GM03348 (cell line): ENCODE data around the gene RNF207.
"Not testable (repeated sequence)": the region's sequence is repeated elsewhere in the genome, so short reads cannot be mapped to it uniquely, and the experiment has no call there.

ENCODE experiments used
- DNase-seq: peaks from one replicate; pipeline ENCODE4 v3.0.0; 2012; ENCODE audit warnings: low spot score

Gene RNF207

DNA sequence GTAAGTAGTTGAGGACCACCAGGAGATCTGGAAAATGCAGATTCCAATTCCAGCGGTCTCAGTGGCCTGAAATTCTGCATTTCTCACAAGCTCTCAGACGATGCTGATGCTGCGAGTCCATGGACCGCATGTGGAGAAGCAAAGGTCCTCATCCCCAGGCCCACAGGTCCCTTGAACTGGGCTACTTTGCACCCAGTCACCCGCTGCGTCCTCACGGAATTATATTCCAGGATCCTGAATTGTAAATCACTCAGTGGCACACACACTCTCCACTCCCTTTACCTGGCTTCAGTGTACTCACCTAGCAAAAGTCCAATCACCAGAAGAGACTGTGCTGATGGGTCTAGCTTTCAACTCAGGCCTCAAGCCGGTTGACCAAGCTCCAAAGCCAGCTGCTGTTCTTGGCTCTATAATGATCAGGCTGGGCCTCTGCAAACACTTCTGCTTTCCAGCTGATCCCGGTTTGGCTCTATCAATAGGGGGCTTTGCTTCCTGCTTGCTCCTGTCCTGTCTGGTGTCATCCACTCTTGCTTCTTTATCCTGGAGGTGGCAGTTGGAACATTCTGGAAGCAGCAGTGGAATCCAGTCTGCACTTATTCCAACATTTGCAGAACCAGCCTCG lies 5.6 kb upstream of the RNF207 start:
- no peak for DNase-seq

DNA sequence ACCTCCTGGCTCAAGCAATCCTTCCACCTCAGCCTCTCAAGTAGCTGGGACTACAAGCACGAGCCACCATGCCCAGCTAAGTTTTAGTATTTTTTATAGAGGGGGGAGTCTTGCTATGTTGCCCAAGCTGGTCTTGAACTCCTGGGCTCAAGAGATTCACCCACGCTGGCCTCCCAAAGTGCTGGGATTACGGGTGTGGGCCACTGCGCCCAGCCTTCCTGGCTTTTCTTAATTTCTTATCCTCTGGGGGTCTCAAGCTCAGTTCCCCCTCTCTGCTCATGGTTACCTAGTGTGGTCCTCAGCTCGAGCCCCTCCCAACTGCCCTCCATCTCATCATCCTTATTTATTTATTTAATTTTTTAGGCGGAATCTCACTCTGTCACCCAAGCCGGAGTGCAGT lies 3.7 kb upstream of the RNF207 start:
- DNase-seq: no peak

DNA sequence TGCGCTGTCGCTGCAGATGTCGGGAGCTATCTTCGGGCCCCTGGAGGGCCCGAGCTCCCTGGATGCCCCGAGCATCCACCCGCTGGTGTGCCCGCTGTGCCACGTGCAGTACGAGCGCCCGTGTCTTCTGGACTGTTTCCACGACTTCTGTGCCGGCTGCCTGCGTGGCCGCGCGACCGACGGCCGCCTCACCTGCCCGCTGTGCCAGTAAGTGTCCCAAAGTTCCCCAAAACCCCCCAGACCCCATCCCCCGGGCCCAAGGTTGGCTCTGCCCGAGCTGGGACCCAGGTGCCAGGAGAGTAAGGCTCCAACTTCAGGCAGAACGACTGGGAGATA lies 569 bp downstream of the RNF207 start:
- no peak for DNase-seq

DNA sequence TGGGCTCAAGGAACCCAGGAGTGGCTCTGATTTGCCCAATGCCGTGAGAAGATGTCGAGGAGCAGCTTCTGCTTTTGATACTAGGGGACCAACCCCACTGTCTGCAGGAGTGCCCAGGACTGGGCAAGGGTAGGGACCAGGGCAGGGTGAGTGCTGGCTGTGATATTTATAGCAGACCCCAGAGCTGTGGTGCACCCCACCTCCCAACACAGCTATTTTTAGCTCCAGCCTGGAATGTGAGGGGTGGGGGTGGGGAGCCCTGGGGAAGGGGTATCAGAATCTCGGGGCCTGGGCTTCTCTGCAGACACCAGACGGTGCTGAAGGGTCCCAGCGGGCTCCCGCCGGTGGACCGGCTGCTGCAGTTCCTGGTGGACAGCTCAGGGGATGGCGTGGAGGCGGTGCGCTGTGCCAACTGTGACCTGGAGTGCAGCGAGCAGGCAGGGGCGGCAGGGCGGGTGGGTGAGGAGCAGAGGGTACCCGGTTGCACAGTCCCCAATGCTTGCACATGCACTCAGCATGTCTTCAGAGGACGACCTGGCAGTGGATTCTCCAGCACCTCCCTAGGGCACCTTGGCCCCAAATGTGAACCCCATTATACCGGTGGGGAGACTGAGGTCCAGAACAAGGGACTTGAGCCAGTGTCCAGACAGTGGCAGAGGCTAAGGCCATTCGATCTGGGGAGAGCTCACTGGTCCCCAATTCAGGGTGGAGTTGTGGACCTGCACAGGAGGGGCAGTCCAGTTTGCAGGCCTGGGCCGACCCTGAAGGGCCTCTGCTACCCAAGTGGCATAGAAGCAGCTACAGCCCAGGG lies 1.4 kb downstream of the RNF207 start:
- DNase-seq: no peak

DNA sequence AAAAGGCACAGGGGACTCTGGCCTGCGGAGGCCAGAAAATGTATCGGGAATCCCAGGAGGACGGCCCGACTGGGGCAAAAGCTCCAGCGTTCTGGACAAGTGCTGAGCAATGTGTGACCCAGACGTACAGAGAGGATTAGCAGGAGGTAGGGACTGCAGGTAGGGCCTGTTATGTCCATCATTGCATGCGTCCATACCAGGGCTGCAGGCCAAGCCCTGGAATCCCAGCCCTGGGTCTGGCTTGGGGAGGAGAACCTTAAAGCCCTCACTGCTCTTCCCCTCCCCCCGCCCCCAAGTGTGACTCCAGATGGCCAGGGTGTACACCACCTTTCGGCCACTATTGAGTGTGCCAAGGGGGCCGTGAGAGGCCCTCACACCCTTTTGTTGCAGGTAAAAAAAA lies 2.0 kb downstream of the RNF207 start:
- DNase-seq: no peak

DNA sequence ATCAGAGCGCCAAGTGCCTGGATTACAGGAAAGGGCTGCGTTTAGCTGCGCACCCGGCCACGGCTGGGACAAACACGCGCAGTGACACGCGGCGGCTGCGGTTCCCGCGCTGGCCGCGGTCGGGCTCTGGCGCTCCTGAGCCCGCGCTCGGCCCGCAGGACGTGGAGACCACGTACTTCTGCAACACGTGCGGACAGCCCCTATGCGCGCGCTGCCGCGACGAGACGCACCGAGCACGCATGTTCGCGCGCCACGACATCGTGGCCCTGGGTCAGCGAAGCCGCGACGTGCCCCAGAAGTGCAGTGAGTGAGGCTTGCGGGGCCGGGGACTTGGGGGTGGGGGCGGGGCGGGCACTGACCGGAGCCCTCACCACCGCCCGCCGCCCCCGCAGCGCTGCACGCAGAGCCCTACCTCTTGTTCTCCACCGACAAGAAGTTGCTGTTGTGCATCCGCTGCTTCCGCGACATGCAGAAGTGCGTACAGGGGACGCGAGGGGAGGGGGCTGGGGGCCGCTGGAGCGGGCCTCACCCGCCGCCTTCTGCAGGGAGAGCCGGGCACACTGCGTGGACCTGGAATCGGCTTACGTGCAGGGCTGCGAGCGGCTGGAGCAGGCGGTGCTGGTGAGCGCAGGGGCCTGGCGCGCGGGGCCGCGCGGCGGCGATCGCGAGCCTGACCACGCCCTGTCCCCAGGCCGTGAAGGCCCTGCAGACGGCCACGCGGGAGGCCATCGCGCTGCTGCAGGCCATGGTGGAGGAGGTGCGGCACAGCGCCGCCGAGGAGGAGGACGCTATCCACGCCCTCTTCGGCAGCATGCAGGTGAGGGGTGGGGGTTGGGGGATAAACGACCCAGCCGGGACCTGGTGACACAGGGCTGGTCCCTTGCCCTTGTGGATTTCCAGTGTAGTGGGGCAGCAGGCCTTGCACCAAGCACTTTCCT lies 3.1 kb downstream of the RNF207 start:
- DNase-seq: peak; percentile 85

DNA sequence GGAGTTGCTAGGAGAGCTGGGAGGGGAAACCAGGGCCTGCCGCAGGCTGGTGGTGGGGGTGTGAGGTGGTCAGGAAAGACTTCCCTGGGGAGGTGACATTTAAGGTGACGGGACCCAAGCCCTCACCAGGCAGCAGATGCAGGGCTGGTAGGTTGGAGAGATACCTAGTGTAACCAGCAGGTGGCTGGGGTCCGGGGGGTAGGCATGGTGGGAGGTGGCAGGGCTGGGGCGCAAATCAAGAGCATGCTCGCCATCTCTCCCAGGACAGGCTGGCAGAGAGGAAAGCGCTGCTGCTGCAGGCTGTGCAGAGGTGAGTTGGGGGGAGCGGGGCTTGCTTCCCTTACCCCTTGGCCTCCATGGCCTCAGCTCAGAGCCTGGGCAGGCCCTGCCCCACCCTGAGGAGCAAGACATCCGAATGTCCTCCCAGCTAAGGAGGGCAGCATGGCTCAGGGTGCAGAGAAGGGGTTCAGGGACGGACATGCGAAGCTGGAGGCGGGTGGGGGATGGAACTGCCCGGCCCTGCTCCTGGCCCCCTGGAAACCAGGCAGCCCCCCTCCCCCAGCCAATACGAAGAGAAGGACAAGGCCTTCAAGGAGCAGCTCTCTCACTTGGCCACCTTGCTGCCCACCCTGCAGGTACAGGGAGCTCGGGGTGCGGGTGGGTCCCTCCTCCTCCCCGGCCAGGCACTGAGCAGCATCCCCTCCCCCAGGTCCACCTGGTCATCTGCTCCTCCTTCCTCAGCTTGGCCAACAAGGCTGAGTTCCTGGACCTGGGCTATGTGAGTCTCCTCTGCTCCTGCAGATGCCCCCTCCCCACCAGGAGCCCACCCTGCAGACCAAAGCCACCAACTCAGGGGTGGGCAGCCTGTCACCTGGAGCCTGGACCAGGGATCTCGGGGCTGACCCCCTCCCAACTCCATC lies 4.0 kb downstream of the RNF207 start:
- no peak for DNase-seq

DNA sequence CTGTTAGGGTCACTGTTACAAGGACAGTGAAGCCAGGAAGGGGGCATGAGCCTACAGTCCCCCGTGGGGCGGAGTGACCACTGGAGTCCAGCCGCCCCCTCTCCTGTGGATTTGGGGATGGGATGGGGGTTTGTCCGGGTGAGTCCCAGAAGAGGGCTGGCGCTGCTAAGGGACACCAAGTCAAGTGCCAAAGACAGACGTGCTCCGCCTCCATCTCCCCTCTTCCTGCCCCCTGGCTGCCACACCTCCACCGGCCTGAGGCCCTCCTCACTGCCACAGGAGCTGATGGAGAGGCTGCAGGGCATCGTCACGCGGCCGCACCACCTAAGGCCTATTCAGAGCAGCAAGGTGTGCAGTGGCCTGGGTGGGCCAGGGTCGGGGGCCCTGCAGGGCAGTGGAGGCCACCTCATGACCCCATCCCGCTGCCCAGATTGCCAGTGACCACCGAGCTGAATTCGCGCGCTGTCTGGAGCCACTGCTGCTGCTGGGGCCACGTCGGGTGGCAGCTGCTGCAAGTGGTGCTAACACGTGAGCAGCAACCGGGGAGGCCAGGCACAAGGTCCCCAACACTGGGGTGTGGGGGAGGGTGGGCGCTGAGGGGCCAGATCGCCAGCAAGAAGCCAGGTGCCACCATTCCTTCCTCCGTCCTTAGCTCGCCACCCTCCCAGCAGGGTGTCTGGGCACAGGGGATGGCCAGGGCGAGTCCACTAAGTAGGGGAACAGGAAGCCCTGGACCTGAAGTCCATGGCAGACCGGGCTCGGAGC lies 4.9 kb downstream of the RNF207 start:
- DNase-seq: no peak

DNA sequence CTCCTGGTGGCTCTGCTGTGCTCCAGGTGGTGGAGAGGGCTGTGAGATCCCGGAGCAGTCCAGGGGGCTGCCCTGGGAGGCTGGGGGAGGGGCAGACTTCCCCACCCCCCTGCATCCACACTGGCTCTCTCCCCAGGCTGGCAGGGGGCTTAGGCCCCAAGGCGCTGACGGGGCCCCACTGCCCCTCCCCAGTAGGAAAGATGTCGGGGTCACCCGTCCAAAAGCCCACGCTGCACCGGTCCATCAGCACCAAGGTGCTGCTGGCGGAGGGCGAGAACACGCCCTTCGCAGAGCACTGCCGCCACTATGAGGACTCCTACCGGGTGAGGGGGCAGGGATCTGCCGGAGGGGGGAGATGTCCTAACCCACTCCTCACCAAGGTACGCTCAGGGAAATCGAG lies 5.8 kb downstream of the RNF207 start:
- no peak for DNase-seq

DNA sequence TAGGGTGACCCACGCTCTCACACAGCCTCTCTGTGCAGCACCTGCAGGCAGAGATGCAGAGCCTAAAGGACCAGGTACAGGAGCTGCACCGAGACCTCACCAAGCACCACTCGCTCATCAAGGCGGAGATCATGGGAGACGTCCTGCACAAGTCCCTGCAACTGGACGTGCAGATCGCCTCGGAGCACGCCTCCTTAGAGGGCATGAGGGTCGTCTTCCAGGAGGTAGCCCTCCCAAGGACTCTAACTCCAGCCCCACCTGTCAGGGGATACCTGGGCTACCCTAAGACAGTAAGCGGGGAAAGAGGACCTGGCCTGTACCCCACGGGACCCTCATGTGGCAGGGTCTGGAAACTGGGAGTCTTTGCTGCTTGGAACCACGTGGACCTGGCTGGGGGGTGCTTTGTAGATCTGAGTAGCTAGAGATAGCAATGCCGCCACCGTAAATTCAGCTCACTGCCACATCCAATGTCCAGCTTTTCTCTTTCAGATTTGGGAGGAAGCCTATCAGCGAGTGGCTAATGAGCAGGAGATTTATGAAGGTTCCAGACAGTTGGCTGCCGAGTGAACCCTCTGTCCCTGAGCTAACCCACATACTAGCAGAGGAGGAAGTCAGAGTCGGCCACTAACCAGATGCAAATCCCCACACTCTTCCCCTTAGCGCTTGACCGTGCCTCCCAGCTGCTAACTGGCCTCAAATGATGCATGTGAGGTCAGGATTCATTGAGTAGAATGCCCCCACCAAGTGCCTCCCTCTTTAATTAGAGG lies 6.5 kb downstream of the RNF207 start:
- DNase-seq: no peak

DNA sequence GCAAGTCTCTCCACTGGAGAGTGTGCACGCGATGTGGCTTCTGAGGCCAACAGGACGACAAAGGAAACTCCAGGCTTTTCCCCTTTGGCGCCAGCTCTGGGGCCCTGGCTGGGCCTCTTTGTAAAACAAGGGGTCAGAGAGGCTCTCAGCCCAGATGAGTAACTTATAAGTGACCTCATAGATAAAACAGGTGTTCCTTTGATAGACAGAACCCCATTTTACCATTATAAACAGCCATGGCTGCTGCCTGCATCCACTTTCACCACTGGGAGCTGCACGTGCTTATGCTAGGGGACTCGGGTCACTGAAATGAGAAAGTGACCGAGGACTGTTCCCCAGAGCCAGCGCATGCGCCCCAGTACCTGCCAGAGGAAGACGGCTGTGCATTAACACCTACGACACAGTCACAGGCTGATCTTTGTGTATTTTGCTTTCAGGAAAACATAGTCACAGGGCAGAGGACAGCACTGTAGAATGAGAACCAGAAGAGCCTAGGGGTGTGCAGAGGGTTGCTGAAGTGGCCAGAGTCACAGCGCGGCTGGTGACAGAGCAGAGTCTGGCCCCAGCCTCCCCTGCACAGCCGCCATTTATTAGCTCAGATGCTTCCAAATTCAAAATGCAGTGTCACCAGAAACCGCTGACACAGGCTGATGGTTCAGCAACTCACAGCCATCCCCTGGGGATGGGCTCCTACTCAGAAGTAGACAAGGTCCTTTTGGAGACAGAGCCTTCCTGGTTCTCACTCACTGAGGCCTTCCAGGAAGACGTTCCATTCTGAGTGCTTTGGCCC lies 12.7 kb downstream of the RNF207 start:
- no peak for DNase-seq

DNA sequence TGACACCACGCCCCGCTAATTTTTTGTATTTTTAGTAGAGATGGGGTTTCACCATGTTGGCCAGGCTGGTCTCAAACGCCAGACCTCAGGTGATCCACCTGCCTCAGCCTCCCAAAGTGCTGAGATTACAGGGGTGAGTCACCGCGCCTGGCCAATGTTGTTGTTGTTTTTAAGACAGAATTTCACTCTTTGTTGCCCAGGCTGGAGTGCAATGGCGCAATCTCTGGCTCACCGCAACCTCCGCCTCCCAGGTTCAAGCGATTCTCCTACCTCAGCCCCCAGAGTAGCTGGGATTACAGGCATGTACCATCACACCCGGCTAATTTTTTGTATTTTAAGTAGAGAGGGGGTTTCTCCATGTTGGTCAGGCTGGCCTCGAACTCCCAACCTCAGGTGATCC lies 13.7 kb downstream of the RNF207 start:
- DNase-seq: not testable (repeated sequence)

DNA sequence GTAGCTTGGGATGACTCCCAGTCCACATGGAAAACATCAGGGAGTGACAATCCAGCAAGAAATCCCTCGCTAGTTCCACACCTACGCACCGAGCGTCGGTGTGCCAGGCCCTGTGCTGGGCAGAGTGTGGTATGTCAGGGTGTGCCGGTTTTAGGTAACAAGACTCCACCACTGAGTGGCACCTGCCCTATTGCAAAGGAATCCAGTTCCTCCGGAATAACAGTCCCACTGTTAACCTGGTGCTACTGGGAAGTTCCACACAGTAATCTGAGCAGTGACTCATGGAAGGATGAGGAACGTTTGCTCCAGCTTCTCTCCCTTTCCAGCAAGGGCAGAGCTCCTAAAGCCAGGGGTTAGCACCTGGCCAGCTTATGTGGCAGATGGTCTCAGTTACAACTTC lies 14.3 kb downstream of the RNF207 start:
- DNase-seq: no peak

DNA sequence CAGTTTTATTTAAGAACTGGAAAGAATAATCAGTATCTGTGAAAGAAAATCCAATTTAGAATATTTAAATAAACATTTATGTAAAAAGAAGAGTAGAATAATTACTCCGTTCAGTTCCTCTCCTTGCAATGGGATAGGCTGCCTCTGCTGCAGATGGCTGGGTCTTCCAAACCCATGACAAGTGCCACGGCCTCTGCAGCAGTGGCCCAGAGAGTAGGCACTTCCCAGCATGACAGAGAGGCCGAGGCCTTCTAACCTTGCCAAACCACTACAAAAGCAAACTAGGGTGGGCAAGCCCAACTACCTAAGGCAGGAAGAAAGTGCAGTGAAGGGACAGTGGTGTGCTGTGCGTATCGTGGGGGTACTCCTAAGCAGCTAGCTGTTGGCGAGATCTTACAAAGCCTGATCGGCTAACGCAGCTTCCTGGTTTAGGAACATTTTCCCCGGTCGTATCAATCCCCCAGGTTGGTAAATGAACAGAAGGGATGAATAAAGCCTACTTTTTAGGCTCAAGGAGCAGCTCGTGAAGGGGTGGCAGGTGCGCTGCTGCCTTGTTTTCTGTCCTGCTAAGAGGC lies 15.4 kb downstream of the RNF207 start:
- DNase-seq: no peak

DNA sequence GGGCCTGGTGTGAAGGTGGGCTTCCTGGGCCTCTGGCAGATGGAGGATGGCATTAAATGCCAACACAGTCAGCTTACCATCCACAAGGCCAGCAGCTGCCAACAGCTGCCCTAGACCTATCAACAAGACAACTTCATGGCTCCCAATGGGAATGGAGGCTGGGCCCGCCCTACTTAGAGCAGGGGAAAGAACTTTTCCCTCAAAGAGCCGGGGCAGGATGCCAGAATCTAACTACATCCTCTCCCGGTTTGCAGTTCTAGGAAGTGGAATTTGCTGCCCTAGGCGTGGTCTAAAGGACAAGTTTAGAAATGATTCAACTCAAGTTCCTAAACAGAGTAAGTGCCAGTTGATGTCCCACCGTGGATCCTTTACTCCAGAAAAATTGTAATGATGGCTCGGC lies 16.7 kb downstream of the RNF207 start:
- no peak for DNase-seq

DNA sequence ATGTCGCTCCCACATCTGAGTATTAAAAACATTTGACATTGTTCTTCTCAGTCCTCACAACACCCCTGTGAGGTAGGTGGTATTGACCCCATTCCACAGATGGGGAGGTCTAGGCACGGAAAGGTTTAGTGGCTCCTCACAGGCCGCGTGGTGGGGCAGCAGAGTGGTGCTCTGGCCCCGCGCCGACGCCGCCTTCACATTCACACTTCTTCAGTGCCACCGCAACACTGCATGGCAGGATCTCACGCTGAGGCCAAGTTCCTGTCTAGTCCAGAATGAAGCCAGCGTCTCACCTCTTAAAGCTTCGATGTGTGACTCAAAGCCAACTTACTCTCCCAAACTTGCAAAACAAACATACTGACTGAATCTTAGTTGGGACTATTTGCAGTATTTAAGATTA lies 17.7 kb downstream of the RNF207 start:
- no peak for DNase-seq

DNA sequence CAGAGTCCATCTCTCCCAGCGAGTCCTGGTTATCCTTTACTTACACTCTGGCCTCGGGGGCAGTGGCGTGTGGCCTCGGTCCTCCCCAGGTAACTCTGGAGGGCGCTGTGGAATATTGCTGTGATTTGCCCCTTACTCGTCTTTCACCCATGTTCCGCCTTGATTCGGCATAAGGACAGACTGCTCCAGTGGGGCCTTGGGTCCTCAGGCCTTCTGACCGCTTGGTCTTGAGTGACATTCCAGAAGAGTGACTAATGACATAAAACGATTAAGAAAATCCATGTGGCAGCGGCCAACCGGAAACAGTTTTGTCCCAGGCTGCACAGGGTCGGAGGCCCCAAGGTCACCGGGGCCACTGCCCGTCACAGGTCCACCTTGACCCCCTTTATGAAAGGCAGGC lies 18.8 kb downstream of the RNF207 start:
- no peak for DNase-seq

DNA sequence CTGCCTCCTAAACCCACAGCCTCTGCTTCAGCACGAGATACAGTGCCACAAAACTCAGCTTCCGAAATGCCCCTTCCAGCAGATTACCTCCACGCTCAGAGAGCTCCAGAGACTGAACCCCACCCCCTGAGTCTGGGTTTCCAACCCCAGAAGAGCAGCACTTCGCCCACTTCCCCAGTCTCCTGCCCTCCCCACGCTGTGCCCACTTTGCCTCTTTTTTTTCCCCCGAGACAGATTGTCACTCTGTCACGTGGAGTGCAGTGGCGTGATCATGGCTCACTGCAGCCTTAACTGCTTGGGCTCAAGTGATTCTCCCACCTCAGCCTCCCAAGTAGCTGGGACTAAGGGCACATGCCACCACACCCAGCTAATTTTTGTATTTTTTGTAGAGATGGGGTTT lies 19.7 kb downstream of the RNF207 start:
- no peak for DNase-seq

DNA sequence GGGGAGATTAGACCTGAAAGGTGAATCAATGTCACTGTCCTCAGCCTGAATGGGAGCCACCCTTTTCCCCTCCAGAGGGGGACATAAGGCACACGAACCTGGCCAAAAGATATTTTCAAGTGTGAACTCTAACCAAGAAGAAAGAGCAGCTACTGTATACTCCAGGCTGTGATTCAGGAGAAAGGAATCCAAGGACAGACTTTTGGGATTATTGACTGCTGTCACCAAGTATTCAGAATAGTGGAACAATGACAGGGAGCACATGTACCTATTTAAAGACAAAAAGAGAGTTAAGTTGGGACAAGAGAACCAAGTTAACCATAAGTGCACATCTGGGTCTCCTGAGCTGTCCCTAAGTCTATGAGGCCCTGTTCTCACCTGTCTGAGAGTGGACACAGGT lies 27.5 kb downstream of the RNF207 start:
- DNase-seq: no peak
